RWPE1 (cell line): Measurements from ENCODE around the gene ABCA7.

Experiments
- CTCF ChIA-PET: fragments of 350-600 bp; sonication (Branson Sonifier 250); formaldehyde crosslinking; extraction: SDS; loops from one replicate; lab custom pipeline; 2021; lab: Yijun Ruan, JAX
- POLR2A ChIA-PET: fragments of 400-600 bp; formaldehyde crosslinking; extraction: SDS; loops from one replicate; lab custom pipeline; 2020; ENCODE audit warnings: antibody characterized with exemption; ENCODE audit not compliant: low non-redundant PET; lab: Yijun Ruan, JAX
- DNase-seq: peaks from one replicate; pipeline ENCODE4 v3.0.0; 2012; ENCODE audit warnings: low spot score
- H3K27ac ChIP-seq: fragments of 450-650 bp; 2 replicates; pipeline ENCODE4 v1.5.1; 2017
- CTCF ChIP-seq: fragments of 450-650 bp; conservative IDR thresholded peaks from 2 replicates; pipeline ENCODE4 v1.5.1; 2017; ENCODE audit warnings: low read depth, mild to moderate bottlenecking

The ABCA7 gene

GRCh38 chr19:1106841-1107660 lies 67.1 kb downstream of the ABCA7 start:
- H3K27ac ChIP-seq, result peak overlapping the region; percentile 100
- CTCF ChIA-PET, result interaction anchor here (0.5 kb wide), 1 partner anchor 87 kb away, joined by 4 read pairs; no protein-coding TSS in a partner anchor
- POLR2A ChIA-PET, result no interaction called here
- TF ChIP-seq CTCF, result 0 out of 2 replicates have a peak, but pooled peaks have one; percentile 21
- DNase-seq, result peak; percentile 42

- no peak for DNase-seq
- H3K27ac ChIP-seq, result peak overlapping the region; percentile 100
- no peak for TF ChIP-seq CTCF
- CTCF ChIA-PET, result interaction anchor here (0.5 kb wide), 1 partner anchor 86 kb away, joined by 4 read pairs; no protein-coding TSS in a partner anchor
- POLR2A ChIA-PET, result no interaction called here
Measured at GRCh38 chr19:1107661-1108261, 67.9 kb downstream of the ABCA7 start.

GRCh38 chr19:1108291-1109031 lies 68.6 kb downstream of the ABCA7 start:
- TF ChIP-seq CTCF, result no peak
- peak overlapping the region; percentile 100 for H3K27ac ChIP-seq

GRCh38 chr19:1109032-1109551 lies 69.2 kb downstream of the ABCA7 start:
- DNase-seq, result no peak
- CTCF ChIA-PET, result no interaction called here
- POLR2A ChIA-PET, result no interaction called here
- H3K27ac ChIP-seq, result peak overlapping the region; percentile 100
- no peak for TF ChIP-seq CTCF

More at GRCh38 chr19:1108291-1109031, 68.6 kb downstream of the ABCA7 start:
- POLR2A ChIA-PET, result no interaction called here
- DNase-seq, result no peak
- CTCF ChIA-PET, result no interaction called here

- peak overlapping the region; percentile 100 for H3K27ac ChIP-seq
- TF ChIP-seq CTCF, result no peak
- no peak for DNase-seq
- POLR2A ChIA-PET, result no interaction called here
- CTCF ChIA-PET, result interaction anchor here (0.7 kb wide), 1 partner anchor 58 kb away, joined by 5 read pairs; no protein-coding TSS in a partner anchor
Measured at GRCh38 chr19:1109697-1110671, 70.1 kb downstream of the ABCA7 start.
